HEK293 (cell line): Measurements from ENCODE around the gene INSL3.

Experiments
- HOXA7 ChIP-seq: sonication (generic); formaldehyde crosslinking; IDR thresholded peaks from 2 replicates; pipeline ENCODE4 v1.8.1; 2022; ENCODE audit warnings: missing genetic modification reagents, borderline replicate concordance
- MZF1 ChIP-seq: fragments of 450-650 bp; formaldehyde crosslinking; IDR thresholded peaks from 2 replicates; pipeline ENCODE4 v1.5.1; 2017; ENCODE audit warnings: missing biosample characterization, missing genetic modification characterization, borderline replicate concordance
- SALL2 ChIP-seq: fragments of 450-650 bp; formaldehyde crosslinking; IDR thresholded peaks from 2 replicates; pipeline ENCODE4 v1.5.0; 2017; ENCODE audit warnings: missing biosample characterization, mild to moderate bottlenecking, missing genetic modification characterization, borderline replicate concordance
- ZFP37 ChIP-seq: fragments of 450-650 bp; formaldehyde crosslinking; IDR thresholded peaks from 2 replicates; pipeline ENCODE4 v1.5.1; 2016; ENCODE audit warnings: missing biosample characterization, missing genetic modification characterization
- ZNF138 ChIP-seq: fragments of 450-650 bp; formaldehyde crosslinking; IDR thresholded peaks from 2 replicates; pipeline ENCODE4 v1.5.1; 2016; ENCODE audit warnings: missing biosample characterization, missing genetic modification characterization, borderline replicate concordance
- ZNF140 ChIP-seq: fragments of 450-650 bp; formaldehyde crosslinking; IDR thresholded peaks from 2 replicates; pipeline ENCODE4 v1.5.1; 2016; ENCODE audit warnings: missing biosample characterization, missing genetic modification characterization
- ZNF146 ChIP-seq: fragments of 450-650 bp; formaldehyde crosslinking; IDR thresholded peaks from 2 replicates; pipeline ENCODE4 v1.5.1; 2016; ENCODE audit warnings: missing biosample characterization, missing genetic modification characterization
- ZNF2 ChIP-seq: fragments of 450-650 bp; formaldehyde crosslinking; IDR thresholded peaks from 2 replicates; pipeline ENCODE4 v1.5.1; 2016; ENCODE audit warnings: missing biosample characterization, missing genetic modification characterization
- ZNF394 ChIP-seq: fragments of 450-650 bp; formaldehyde crosslinking; IDR thresholded peaks from 2 replicates; pipeline ENCODE4 v1.5.1; 2016; ENCODE audit warnings: missing biosample characterization, missing genetic modification characterization, mild to moderate bottlenecking, moderate library complexity, borderline replicate concordance
- ZNF404 ChIP-seq: fragments of 450-650 bp; formaldehyde crosslinking; IDR thresholded peaks from 2 replicates; pipeline ENCODE4 v1.5.1; 2017; ENCODE audit warnings: missing biosample characterization, missing genetic modification characterization
- ZNF426 ChIP-seq: fragments of 450-650 bp; formaldehyde crosslinking; IDR thresholded peaks from 2 replicates; pipeline ENCODE4 v1.5.1; 2017; ENCODE audit warnings: missing biosample characterization, missing genetic modification characterization, mild to moderate bottlenecking, inconsistent platforms, moderate library complexity
- ZNF433 ChIP-seq: fragments of 450-650 bp; formaldehyde crosslinking; IDR thresholded peaks from 2 replicates; pipeline ENCODE4 v1.5.1; 2016; ENCODE audit warnings: missing biosample characterization, missing genetic modification characterization, low read depth
- ZNF529 ChIP-seq: fragments of 450-650 bp; formaldehyde crosslinking; IDR thresholded peaks from 2 replicates; pipeline ENCODE4 v1.5.1; 2017; ENCODE audit warnings: missing genetic modification characterization, missing biosample characterization; ENCODE audit not compliant: insufficient replicate concordance
- ZNF585B ChIP-seq: fragments of 450-650 bp; formaldehyde crosslinking; IDR thresholded peaks from 2 replicates; pipeline ENCODE4 v1.5.1; 2016; ENCODE audit warnings: missing biosample characterization, missing genetic modification characterization
- ZNF610 ChIP-seq: fragments of 450-650 bp; formaldehyde crosslinking; IDR thresholded peaks from 2 replicates; pipeline ENCODE4 v1.5.1; 2016; ENCODE audit warnings: missing biosample characterization, missing genetic modification characterization, borderline replicate concordance
- ZNF654 ChIP-seq: fragments of 450-650 bp; formaldehyde crosslinking; IDR thresholded peaks from 2 replicates; pipeline ENCODE4 v1.5.1; 2016; ENCODE audit warnings: low read depth, missing biosample characterization, missing genetic modification characterization
- ZNF670 ChIP-seq: fragments of 450-650 bp; formaldehyde crosslinking; IDR thresholded peaks from 2 replicates; pipeline ENCODE4 v1.5.1; 2016; ENCODE audit warnings: missing biosample characterization, missing genetic modification characterization, low read depth
- ZNF791 ChIP-seq: fragments of 450-650 bp; formaldehyde crosslinking; IDR thresholded peaks from 2 replicates; pipeline ENCODE4 v1.5.1; 2016; ENCODE audit warnings: missing biosample characterization, missing genetic modification characterization
- ZNF792 ChIP-seq: fragments of 450-650 bp; formaldehyde crosslinking; IDR thresholded peaks from 2 replicates; pipeline ENCODE4 v1.5.1; 2016; ENCODE audit warnings: missing biosample characterization, missing genetic modification characterization
- TF ChIP-seq, protein P1 (sequence below): fragments of 450-650 bp; formaldehyde crosslinking; IDR thresholded peaks from 2 replicates; pipeline ENCODE4 v1.5.1; 2016; ENCODE audit warnings: missing biosample characterization, missing genetic modification characterization
- TF ChIP-seq, protein P2 (sequence below): fragments of 450-650 bp; formaldehyde crosslinking; IDR thresholded peaks from 2 replicates; pipeline ENCODE4 v1.5.1; 2016; ENCODE audit warnings: missing biosample characterization, missing genetic modification characterization
- TF ChIP-seq, protein P3 (sequence below): fragments of 450-650 bp; formaldehyde crosslinking; IDR thresholded peaks from 2 replicates; pipeline ENCODE4 v1.5.1; 2016; ENCODE audit warnings: missing biosample characterization, missing genetic modification characterization
- TF ChIP-seq, protein P4 (sequence below): fragments of 450-650 bp; formaldehyde crosslinking; IDR thresholded peaks from 2 replicates; pipeline ENCODE4 v1.5.1; 2016; ENCODE audit warnings: missing biosample characterization, missing genetic modification characterization
- TF ChIP-seq, protein P5 (sequence below): fragments of 450-650 bp; formaldehyde crosslinking; IDR thresholded peaks from 2 replicates; pipeline ENCODE4 v1.5.1; 2016; ENCODE audit warnings: missing biosample characterization, missing genetic modification characterization
- TF ChIP-seq, protein P6 (sequence below): fragments of 450-650 bp; formaldehyde crosslinking; IDR thresholded peaks from 2 replicates; pipeline ENCODE4 v1.5.1; 2017; ENCODE audit warnings: missing biosample characterization, missing genetic modification characterization
- TF ChIP-seq, protein P7 (sequence below): fragments of 450-650 bp; formaldehyde crosslinking; IDR thresholded peaks from 2 replicates; pipeline ENCODE4 v1.5.1; 2016; ENCODE audit warnings: missing biosample characterization, missing genetic modification characterization

The INSL3 gene

DNA sequence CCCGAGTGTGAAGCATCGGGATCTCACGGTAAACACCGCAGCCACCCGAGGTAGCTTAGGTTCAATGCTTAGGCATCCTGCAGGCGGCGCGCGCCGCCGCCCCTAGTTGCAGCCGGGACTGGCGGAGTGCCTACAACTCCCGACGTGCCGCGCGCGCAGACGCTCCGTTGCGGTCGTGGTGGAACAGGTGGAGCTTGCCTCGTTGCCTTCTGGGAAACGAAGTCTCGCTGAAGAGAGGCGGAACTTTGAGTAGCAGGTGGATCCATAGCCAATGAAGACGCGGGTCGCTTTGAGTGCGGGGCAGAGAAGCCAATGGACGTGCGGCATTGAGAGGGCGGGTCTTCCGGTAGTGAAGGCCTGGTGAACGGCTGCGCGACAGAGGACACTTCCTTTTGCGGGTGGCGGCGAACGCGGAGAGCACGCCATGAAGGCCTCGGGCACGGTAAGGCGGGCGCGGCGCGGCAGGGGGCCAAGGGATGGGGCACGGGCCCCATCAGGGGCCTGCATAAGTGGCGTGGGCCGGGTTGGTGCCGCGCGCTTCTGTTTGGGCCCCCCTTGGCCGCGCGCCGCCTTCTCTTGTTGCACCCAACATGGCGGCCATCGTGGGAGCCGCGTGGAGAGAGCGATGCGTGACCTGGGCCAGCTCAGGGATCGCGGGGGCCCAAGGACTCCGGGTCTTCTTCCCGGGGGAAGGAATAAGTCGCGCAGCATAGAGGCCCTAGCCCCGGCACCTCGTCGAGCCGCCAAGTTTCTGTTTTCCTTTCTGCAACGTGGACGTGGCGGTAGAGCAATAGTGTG lies 38.4 kb upstream of the INSL3 start, which contains the start of gene RPL18A (continued):
- TF ChIP-seq, protein P1, sequence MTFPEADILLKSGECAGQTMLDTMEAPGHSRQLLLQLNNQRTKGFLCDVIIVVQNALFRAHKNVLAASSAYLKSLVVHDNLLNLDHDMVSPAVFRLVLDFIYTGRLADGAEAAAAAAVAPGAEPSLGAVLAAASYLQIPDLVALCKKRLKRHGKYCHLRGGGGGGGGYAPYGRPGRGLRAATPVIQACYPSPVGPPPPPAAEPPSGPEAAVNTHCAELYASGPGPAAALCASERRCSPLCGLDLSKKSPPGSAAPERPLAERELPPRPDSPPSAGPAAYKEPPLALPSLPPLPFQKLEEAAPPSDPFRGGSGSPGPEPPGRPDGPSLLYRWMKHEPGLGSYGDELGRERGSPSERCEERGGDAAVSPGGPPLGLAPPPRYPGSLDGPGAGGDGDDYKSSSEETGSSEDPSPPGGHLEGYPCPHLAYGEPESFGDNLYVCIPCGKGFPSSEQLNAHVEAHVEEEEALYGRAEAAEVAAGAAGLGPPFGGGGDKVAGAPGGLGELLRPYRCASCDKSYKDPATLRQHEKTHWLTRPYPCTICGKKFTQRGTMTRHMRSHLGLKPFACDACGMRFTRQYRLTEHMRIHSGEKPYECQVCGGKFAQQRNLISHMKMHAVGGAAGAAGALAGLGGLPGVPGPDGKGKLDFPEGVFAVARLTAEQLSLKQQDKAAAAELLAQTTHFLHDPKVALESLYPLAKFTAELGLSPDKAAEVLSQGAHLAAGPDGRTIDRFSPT (tag by site-specific recombination): no peak
- TF ChIP-seq SALL2 (tag by site-specific recombination) (no peak), ZNF2 (tag by site-specific recombination) (peak; percentile 73; the same call in 1 of the 2 replicates), ZNF394 (no peak; the same call in 1 of the 2 replicates), ZNF146 (tag by site-specific recombination) (no peak; the same call in 1 of the 2 replicates), ZNF654 (peak; percentile 40), ZNF610 (tag by site-specific recombination) (no peak; the same call in 1 of the 2 replicates), ZFP37 (tag by site-specific recombination) (0 out of 2 replicates have a peak, but pooled peaks have one; percentile 23), ZNF433 (no peak), ZNF585B (tag by site-specific recombination) (no peak), ZNF404 (tag by site-specific recombination) (no peak), ZNF791 (tag by site-specific recombination) (no peak), ZNF426 (tag by site-specific recombination) (no peak), ZNF792 (tag by site-specific recombination) (no peak), ZNF140 (tag by site-specific recombination) (no peak), ZNF138 (tag by site-specific recombination) (no peak), ZNF670 (no peak), ZNF529 (no peak), HOXA7 (CRISPR knock-in tag) (no peak), MZF1 (tag by site-specific recombination) (no peak)
- TF ChIP-seq, protein P2, sequence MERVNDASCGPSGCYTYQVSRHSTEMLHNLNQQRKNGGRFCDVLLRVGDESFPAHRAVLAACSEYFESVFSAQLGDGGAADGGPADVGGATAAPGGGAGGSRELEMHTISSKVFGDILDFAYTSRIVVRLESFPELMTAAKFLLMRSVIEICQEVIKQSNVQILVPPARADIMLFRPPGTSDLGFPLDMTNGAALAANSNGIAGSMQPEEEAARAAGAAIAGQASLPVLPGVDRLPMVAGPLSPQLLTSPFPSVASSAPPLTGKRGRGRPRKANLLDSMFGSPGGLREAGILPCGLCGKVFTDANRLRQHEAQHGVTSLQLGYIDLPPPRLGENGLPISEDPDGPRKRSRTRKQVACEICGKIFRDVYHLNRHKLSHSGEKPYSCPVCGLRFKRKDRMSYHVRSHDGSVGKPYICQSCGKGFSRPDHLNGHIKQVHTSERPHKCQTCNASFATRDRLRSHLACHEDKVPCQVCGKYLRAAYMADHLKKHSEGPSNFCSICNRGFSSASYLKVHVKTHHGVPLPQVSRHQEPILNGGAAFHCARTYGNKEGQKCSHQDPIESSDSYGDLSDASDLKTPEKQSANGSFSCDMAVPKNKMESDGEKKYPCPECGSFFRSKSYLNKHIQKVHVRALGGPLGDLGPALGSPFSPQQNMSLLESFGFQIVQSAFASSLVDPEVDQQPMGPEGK (tag by site-specific recombination): peak; percentile 48
- TF ChIP-seq, protein P3, sequence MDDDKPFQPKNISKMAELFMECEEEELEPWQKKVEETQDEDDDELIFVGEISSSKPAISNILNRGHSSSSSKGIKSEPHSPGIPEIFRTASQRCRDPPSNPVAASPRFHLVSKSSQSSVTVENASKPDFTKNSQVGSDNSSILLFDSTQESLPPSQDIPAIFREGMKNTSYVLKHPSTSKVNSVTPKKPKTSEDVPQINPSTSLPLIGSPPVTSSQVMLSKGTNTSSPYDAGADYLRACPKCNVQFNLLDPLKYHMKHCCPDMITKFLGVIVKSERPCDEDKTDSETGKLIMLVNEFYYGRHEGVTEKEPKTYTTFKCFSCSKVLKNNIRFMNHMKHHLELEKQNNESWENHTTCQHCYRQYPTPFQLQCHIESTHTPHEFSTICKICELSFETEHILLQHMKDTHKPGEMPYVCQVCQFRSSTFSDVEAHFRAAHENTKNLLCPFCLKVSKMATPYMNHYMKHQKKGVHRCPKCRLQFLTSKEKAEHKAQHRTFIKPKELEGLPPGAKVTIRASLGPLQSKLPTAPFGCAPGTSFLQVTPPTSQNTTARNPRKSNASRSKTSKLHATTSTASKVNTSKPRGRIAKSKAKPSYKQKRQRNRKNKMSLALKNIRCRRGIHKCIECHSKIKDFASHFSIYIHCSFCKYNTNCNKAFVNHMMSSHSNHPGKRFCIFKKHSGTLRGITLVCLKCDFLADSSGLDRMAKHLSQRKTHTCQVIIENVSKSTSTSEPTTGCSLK (tag by site-specific recombination): no peak
- TF ChIP-seq, protein P4, sequence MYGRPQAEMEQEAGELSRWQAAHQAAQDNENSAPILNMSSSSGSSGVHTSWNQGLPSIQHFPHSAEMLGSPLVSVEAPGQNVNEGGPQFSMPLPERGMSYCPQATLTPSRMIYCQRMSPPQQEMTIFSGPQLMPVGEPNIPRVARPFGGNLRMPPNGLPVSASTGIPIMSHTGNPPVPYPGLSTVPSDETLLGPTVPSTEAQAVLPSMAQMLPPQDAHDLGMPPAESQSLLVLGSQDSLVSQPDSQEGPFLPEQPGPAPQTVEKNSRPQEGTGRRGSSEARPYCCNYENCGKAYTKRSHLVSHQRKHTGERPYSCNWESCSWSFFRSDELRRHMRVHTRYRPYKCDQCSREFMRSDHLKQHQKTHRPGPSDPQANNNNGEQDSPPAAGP: peak; percentile 68
- TF ChIP-seq, protein P5, sequence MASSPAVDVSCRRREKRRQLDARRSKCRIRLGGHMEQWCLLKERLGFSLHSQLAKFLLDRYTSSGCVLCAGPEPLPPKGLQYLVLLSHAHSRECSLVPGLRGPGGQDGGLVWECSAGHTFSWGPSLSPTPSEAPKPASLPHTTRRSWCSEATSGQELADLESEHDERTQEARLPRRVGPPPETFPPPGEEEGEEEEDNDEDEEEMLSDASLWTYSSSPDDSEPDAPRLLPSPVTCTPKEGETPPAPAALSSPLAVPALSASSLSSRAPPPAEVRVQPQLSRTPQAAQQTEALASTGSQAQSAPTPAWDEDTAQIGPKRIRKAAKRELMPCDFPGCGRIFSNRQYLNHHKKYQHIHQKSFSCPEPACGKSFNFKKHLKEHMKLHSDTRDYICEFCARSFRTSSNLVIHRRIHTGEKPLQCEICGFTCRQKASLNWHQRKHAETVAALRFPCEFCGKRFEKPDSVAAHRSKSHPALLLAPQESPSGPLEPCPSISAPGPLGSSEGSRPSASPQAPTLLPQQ (tag by site-specific recombination): peak; percentile 68; the same call in 1 of the 2 replicates
- TF ChIP-seq, protein P6, sequence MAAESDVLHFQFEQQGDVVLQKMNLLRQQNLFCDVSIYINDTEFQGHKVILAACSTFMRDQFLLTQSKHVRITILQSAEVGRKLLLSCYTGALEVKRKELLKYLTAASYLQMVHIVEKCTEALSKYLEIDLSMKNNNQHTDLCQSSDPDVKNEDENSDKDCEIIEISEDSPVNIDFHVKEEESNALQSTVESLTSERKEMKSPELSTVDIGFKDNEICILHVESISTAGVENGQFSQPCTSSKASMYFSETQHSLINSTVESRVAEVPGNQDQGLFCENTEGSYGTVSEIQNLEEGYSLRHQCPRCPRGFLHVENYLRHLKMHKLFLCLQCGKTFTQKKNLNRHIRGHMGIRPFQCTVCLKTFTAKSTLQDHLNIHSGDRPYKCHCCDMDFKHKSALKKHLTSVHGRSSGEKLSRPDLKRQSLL (tag by site-specific recombination): no peak
- TF ChIP-seq, protein P7, sequence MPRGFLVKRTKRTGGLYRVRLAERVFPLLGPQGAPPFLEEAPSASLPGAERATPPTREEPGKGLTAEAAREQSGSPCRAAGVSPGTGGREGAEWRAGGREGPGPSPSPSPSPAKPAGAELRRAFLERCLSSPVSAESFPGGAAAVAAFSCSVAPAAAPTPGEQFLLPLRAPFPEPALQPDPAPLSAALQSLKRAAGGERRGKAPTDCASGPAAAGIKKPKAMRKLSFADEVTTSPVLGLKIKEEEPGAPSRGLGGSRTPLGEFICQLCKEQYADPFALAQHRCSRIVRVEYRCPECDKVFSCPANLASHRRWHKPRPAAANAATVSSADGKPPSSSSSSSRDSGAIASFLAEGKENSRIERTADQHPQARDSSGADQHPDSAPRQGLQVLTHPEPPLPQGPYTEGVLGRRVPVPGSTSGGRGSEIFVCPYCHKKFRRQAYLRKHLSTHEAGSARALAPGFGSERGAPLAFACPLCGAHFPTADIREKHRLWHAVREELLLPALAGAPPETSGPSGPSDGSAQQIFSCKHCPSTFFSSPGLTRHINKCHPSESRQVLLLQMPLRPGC (tag by site-specific recombination): peak; percentile 43; the same call in 1 of the 2 replicates
